GM21528 (cell line): ENCODE data around the gene ABCB8.

Source experiments
- ATAC-seq: cut with Tn5 transposase; IDR thresholded peaks from one replicate; pipeline ENCODE4 v1.9.1; 2021; ENCODE audit warnings: mild to moderate bottlenecking, moderate library complexity; ENCODE audit not compliant: unreplicated experiment, low FRiP score

ABCB8 gene

GRCh38 chr7:151082141-151083070, 54.2 kb downstream of the ABCB8 start:
- no peak for ATAC-seq

- peak; percentile 48 for ATAC-seq
Measured at GRCh38 chr7:151083071-151083823, 55.0 kb downstream of the ABCB8 start, which contains the start of gene TMUB1. TMUB1 (minus strand) TSS chr7:151083493; CDS start chr7:151082563, 930 bp downstream.

- ATAC-seq = no peak
Measured at GRCh38 chr7:151083824-151084160, 55.5 kb downstream of the ABCB8 start.

GRCh38 chr7:151085329-151085690, 57.1 kb downstream of the ABCB8 start:
- ATAC-seq = no peak

GRCh38 chr7:151085691-151086620, 57.7 kb downstream of the ABCB8 start, which contains the start of gene AGAP3:
AGAP3 (plus strand) TSS chr7:151086475; CDS start chr7:151086742, 267 bp downstream.
- peak; percentile 34 for ATAC-seq

GRCh38 chr7:151086802-151087244, 58.6 kb downstream of the ABCB8 start:
- ATAC-seq = no peak

GRCh38 chr7:151087245-151088018, 59.2 kb downstream of the ABCB8 start:
- ATAC-seq = no peak

- ATAC-seq = no peak
Measured at GRCh38 chr7:151088019-151088855, 60.0 kb downstream of the ABCB8 start.

GRCh38 chr7:151088856-151089699, 60.8 kb downstream of the ABCB8 start:
- ATAC-seq = no peak

- ATAC-seq = no peak
Measured at GRCh38 chr7:151089893-151090730, 61.9 kb downstream of the ABCB8 start.

- ATAC-seq = no peak
Measured at GRCh38 chr7:151091003-151091402, 62.8 kb downstream of the ABCB8 start.

- no peak for ATAC-seq
Measured at GRCh38 chr7:151091431-151091830, 63.2 kb downstream of the ABCB8 start.

GRCh38 chr7:151091988-151092387, 63.7 kb downstream of the ABCB8 start:
- no peak for ATAC-seq

GRCh38 chr7:151093748-151094147, 65.5 kb downstream of the ABCB8 start:
- no peak for ATAC-seq

GRCh38 chr7:151094675-151095074, 66.4 kb downstream of the ABCB8 start:
- ATAC-seq = no peak

- no peak for ATAC-seq
Measured at GRCh38 chr7:151095123-151095797, 67.0 kb downstream of the ABCB8 start.
